Parathyroid adenoma (tissue), 2 donors: ENCODE results near the gene SMC5.

ENCODE experiments used
- H2AFZ ChIP-seq: fragments of 300-600 bp; sonication (generic); one replicate; pipeline ENCODE4 v1.7.0; 2017; ENCODE audit warnings: antibody characterized with exemption, mild to moderate bottlenecking
- H3K27ac ChIP-seq: fragments of 300-600 bp; sonication (generic); one replicate; pipeline ENCODE4 v1.7.0; 2017
- H3K27me3 ChIP-seq: fragments of 300-600 bp; sonication (generic); one replicate; pipeline ENCODE4 v1.7.0; 2017; ENCODE audit warnings: low read length; ENCODE audit not compliant: control insufficient read depth, insufficient read depth
- H3K36me3 ChIP-seq: fragments of 300-600 bp; sonication (generic); one replicate; pipeline ENCODE4 v1.7.0; 2017; ENCODE audit warnings: low read length; ENCODE audit not compliant: control insufficient read depth, insufficient read depth
- H3K4me1 ChIP-seq: fragments of 300-600 bp; sonication (generic); one replicate; pipeline ENCODE4 v1.7.0; 2017; ENCODE audit warnings: control low read depth
- H3K4me2 ChIP-seq: fragments of 300-600 bp; sonication (generic); one replicate; pipeline ENCODE4 v1.7.0; 2017; ENCODE audit warnings: low read length
- H3K4me3 ChIP-seq: fragments of 300-600 bp; sonication (generic); one replicate; pipeline ENCODE4 v1.7.0; 2017; ENCODE audit warnings: low read depth, low read length
- H3K79me2 ChIP-seq: fragments of 300-600 bp; sonication (generic); one replicate; pipeline ENCODE4 v1.7.0; 2017; ENCODE audit warnings: control low read depth
- H3K9ac ChIP-seq: fragments of 300-600 bp; sonication (generic); one replicate; pipeline ENCODE4 v1.7.0; 2017; ENCODE audit warnings: mild to moderate bottlenecking
- H3K9me3 ChIP-seq: fragments of 300-600 bp; sonication (generic); one replicate; pipeline ENCODE4 v1.7.0; 2017; ENCODE audit warnings: low read length; ENCODE audit not compliant: control insufficient read depth
- CTCF ChIP-seq: fragments of 300-600 bp; sonication (generic); IDR thresholded peaks from one replicate; pipeline ENCODE4 v1.7.0; 2017; ENCODE audit warnings: antibody characterized with exemption, mild to moderate bottlenecking
- donor health status: primary hyperparathyroidism.

The SMC5 gene

GRCh38 chr9:70250221-70250620 is 8.6 kb upstream of the SMC5 start:
- Histone ChIP-seq H3K27me3 (no peaks in the 10 kb centered on the region), H2AFZ (no peak overlapping the region), H3K4me1 (no peaks in the 10 kb centered on the region), H3K36me3 (no peaks in the 10 kb centered on the region), H3K4me2 (no peak overlapping the region), H3K4me3 (no peak overlapping the region), H3K9me3 (no peaks in the 10 kb centered on the region), H3K79me2 (no peaks in the 10 kb centered on the region), H3K27ac (no peak overlapping the region), H3K9ac (no peak overlapping the region)
- no peak for TF ChIP-seq CTCF

DNA sequence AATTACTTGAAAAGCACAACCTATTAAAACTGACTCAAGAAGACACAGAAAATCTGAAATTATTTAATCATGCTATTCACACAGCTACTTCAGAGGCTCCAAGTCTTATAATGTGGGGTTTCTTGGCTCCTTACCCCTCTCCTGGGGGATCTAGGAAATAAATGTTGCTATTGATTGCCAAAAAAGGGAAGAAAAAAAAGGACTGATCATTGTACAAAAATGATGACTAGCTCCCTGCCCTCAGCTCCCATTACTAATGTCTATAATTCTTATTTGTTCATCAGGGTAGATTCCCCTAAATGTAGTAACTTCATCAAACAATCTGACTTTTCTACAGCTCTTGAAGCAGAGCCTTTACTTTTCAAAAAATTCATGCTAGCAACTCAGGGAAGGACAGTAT is 3.3 kb upstream of the SMC5 start:
- no peaks in the 10 kb centered on the region for H3K27me3 ChIP-seq
- H3K9me3 ChIP-seq, result no peaks in the 10 kb centered on the region
- no peaks in the 10 kb centered on the region for H3K36me3 ChIP-seq
- H3K79me2 ChIP-seq, result peaks cover 10% of the 10 kb centered on the region
- H3K4me1 ChIP-seq, result no peaks in the 10 kb centered on the region
- H3K4me2 ChIP-seq, result no peak overlapping the region
- no peak overlapping the region for H3K9ac ChIP-seq
- H3K4me3 ChIP-seq, result no peak overlapping the region
- no peak overlapping the region for H2AFZ ChIP-seq
- no peak for TF ChIP-seq CTCF
- H3K27ac ChIP-seq, result no peak overlapping the region

DNA sequence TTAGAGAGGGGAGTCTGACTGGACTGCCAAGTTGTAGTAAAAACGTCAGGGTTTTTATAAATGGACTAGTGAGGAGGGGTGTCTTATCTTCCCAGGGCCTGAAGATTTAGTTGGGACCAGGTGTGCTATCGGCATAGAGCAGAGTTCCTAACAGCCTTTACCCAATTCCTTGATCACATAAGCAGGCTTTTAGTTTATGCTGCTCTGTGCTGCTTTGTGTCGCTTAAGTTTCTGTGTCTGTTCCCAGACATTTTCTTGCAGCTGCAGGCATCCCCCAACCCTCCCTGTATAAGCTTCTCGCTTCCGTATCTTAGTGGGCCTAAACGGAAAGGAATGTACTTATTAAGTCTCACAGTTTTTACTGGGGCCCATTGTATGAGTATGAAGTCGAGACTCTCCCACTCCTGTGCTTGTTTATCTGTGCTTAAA is 2.6 kb upstream of the SMC5 start:
- H3K4me3 ChIP-seq, result no peak overlapping the region
- no peak overlapping the region for H3K4me2 ChIP-seq
- no peak overlapping the region for H3K9ac ChIP-seq
- H3K9me3 ChIP-seq, result no peaks in the 10 kb centered on the region
- TF ChIP-seq CTCF, result no peak
- no peaks in the 10 kb centered on the region for H3K4me1 ChIP-seq
- H3K36me3 ChIP-seq, result no peaks in the 10 kb centered on the region
- no peak overlapping the region for H3K27ac ChIP-seq
- no peak overlapping the region for H2AFZ ChIP-seq
- H3K79me2 ChIP-seq, result peaks cover 15% of the 10 kb centered on the region
- H3K27me3 ChIP-seq, result no peaks in the 10 kb centered on the region

DNA sequence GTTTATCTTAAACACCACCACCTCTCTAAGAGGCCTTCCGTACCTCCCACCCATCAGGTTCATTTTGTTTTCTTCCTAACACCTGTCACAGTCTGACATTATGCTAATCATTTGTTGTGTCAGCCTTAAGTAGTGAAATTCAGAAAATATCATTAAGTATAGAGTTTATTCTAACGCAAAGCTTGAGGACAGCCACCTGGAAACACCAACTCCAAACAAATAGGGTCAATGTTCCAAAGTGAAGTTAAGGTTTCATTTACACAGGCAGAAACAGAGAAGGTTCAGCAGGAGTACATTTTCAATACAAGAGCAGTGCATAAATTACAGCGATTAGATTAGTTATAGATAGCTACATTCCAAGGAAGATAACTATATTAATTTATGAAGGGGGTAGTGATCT is 1.3 kb upstream of the SMC5 start:
- peak overlapping the region; percentile 90 for H3K4me3 ChIP-seq
- H3K9ac ChIP-seq, result no peak overlapping the region
- peaks cover 19% of the 10 kb centered on the region for H3K79me2 ChIP-seq

More for the DNA sequence above, 1.3 kb upstream of the SMC5 start:
- H3K9me3 ChIP-seq, result no peaks in the 10 kb centered on the region
- H3K36me3 ChIP-seq, result no peaks in the 10 kb centered on the region
- H3K4me1 ChIP-seq, result no peaks in the 10 kb centered on the region
- H2AFZ ChIP-seq, result peak overlapping the region; percentile 93
- no peak for TF ChIP-seq CTCF
- H3K4me2 ChIP-seq, result peak overlapping the region; percentile 77
- H3K27me3 ChIP-seq, result no peaks in the 10 kb centered on the region
- peak overlapping the region; percentile 93 for H3K27ac ChIP-seq
